HG03135 (cell line): Measurements from ENCODE around the gene PGF.
"Not testable (repeated sequence)": the region's sequence is repeated elsewhere in the genome, so short reads cannot be mapped to it uniquely, and the experiment has no call there.

Experiments
- ATAC-seq: cut with Tn5 transposase; IDR thresholded peaks from one replicate; pipeline ENCODE4 v1.9.1; 2021; ENCODE audit warnings: mild to moderate bottlenecking, moderate library complexity; ENCODE audit not compliant: unreplicated experiment

Gene PGF

DNA sequence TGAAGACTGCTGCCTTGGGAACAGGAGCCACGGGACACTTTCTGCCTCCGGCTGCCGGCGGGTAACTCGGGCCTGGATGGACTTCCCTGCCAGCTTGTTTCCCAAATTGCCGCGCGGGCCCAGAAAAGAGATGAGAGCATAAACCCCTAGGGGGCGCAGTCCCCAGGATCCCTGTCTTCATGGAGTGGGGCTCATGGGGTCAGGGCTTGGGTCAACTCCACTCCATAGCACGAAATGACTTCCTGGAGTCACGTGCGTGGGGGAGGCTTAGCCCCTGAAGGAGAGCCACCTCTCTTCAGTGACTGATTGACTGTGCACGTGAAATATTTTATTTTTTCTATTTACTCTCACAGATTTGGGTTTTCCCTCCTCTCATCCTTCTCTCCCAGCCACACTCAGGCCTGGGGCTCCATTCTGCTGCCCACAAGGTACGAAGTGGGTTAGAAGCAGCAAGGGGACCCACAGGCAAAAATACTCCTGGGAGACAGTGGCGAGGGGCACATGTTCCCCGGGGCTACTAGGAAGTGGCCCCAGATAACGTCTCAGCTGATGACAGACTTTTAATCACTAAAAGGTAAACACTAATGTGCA, 10.0 kb downstream of the PGF start:
- ATAC-seq = no peak

DNA sequence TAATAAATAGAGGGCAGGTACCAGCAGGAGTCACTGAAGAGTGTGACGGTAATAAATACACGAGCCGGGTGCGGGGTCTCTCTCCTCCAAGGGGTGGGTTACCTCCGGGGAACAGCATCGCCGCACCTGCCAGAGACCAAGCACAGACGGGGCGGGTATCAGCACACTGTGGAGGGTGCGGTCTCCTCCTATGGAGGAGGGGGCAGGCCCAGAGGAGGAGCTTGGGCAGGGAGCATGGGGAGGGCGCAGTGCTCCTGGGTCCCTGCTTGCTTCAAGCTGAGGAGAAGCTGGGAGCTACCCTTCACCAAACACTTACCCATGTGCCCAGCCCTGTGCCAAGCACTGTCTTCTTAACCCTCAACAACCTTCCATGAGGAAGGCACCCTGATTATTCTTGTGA, 12.8 kb downstream of the PGF start:
- no peak for ATAC-seq

DNA sequence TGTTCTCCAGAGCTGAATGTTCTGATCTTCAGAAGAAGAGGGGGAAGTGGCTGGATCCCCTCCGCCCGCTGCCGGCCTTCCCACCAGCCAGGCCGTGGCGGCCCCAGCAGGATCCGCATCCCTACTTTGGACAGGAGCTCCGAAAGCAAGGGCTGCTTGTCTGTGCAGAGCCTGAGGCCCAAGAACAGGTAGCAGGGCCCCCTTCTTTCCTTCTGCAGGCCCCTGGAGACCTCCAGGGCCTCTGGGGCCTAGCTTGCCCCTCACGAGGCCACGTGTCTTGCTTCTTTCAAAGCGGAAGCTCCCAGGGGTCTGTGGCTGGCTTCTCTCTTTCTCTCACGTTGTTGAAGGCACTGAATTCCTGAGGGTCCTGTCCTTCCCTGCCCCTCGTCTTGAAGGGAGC, 13.2 kb downstream of the PGF start:
- no peak for ATAC-seq

DNA sequence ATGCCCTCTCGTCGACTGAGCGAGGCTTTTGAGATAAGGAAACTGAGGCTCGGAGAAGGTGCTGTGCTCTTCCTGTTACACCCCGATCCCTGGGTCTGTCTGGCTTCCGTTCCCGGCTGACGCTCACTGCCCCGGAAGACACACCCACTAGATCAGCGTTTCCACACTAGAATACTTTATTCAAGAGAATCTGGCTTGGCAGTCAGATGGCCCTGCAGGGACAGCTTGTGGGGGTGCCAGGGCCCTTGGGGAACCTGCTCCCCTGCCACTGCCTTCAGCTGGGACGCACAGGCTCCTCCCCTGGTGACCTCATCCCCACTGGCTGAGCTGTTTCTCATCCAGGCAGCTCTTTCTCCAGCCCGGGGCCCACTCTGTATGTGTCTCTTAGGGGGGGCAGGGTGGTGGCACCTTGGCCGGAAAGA, 13.7 kb downstream of the PGF start:
- ATAC-seq = peak; percentile 45

DNA sequence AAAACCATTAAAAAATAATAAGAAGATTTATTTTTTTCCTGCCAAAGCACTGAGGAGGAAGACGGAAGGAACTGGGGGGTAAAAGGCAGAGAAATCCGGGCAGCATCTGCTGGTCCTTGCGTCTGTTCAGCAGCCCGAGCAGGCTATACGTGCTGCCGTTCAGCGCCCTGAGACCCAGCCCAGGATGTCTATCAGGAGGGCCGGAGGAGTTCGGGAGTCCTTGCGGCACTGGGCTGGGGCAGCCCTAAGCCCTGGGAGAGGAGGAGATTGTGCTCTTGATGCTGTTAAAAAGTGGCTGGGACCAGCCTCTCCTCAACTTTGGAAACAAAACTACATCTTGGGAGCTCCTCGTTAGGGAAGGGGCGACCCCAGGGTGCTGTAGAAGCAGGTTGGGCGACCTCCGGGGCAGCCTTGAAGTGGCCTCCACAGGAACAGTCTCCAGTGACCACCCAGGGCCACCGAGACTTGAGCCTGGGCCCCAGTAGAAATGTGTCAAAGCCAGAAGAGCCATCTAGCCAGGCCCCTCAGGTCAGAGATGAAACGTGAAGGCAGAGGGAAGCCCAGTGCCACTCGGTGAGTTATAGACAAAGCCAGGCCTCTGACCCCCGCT, 14.3 kb downstream of the PGF start:
- no peak for ATAC-seq

DNA sequence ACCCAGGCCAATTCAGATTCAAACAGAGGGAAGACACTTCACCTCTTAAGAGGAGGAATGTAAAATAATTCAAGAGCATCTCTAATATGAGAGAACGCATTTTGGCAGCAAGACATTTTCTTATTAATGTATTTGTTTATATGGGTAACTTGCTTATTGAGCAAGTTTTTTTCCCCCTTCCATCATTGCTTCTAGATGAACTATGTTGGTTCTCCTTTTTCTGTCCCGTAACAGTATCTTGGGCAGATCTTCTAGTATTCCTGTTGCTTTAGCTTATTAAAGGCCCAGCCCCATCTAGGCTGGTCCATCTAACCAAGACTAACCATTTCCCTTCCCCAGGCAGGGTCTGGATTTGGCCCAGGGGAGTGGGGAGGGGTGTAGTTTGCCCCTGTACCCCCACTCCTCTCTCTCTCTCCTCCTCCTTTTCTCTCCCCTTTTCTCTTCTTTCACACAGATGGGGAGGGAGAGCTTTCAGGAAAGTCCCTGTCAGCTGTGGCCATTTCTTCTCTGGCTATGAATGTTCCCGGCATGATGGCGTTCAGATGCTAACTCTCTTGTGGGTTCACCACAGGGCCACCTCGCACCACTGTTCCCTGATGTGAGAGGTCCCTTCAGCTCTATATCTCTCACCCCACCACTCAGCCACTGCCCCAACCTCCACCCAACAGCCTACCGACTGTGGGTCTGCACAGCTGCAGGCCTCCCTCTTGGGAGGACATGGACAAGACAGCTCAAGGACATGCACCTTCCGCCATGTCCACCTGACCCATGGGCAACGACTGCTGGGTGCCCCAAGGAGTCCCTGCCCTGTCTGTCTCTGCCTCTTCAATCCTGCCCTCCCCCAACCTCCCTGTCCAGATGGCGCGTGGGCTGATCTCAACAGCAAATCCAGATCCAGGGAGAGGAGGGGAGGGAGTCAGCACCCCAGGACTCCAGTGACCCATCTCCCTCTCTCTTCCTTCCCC, 16.6 kb downstream of the PGF start:
- no peak for ATAC-seq

DNA sequence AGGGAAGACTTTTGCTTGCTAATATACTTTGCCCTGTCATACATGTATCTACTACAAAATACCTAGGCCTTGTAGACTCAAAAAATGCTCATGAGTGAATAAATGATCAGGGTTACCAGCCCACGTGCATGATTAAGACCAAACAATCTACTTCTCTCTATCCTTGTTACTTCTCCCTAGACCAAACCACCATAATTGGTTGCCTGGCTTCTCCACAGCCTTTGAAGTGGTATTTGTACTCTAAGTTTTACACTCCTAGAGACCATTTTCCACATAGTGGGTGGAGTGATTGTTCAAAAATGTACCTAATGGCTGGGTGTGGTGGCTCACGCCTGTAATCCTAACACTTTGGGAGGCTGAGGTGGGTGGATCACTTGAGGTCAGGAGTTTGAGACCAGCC, 18.2 kb downstream of the PGF start:
- no peak for ATAC-seq

DNA sequence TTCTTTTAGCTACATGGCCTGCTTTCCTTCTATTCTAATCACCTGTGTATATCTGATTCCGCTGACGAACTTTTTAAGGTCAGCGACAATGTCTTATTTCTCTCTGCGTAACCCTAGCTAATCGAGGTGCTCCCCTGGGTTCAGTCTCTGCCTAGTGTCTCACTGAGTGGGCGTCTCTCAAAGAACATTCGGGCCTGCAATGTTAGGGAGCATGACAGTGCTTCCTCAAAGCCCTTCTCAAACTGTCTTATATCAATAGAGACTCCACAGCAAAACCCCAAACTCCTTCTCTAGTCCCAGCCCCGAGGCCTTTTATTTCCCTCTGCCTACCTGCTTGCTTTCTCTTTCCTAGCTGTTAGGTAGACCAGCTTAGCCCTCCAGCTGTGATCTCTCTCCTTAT, 18.7 kb downstream of the PGF start:
- ATAC-seq = no peak

DNA sequence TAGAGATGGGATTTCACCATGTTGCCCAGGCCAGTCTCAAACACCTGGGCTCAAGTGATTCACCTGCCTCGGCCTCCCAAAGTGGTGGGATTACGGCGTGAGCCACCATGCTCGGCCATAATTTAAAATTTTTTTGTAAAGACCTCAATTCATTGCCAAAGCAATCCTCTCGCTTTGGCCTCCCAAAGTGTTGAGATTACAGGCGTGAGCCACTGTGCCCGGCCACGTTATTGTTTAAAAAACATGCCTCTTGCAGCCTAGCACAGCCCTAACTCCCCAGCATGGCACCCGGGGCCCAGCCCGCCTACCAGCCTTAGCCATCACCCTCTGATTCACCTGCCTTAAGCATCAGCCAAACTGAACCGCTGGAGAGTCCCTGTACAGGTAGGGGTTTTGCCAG, 19.2 kb downstream of the PGF start:
- no peak for ATAC-seq

DNA sequence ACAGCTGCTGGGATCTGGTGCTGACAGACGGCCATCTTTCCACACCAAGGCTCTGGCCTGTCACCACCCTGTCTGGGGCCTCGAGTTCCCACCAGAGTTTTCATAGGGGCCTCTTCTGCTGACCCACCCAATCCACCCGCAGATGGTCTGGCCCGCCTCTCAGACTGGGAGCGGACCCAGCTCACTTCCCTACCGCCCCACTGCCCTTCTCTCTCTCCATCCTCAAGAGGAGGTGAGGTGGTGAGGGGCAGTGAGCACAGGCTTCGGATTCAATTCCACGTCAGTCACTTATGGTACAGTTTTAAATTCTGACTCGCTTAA, 20.1 kb downstream of the PGF start:
- ATAC-seq = no peak

DNA sequence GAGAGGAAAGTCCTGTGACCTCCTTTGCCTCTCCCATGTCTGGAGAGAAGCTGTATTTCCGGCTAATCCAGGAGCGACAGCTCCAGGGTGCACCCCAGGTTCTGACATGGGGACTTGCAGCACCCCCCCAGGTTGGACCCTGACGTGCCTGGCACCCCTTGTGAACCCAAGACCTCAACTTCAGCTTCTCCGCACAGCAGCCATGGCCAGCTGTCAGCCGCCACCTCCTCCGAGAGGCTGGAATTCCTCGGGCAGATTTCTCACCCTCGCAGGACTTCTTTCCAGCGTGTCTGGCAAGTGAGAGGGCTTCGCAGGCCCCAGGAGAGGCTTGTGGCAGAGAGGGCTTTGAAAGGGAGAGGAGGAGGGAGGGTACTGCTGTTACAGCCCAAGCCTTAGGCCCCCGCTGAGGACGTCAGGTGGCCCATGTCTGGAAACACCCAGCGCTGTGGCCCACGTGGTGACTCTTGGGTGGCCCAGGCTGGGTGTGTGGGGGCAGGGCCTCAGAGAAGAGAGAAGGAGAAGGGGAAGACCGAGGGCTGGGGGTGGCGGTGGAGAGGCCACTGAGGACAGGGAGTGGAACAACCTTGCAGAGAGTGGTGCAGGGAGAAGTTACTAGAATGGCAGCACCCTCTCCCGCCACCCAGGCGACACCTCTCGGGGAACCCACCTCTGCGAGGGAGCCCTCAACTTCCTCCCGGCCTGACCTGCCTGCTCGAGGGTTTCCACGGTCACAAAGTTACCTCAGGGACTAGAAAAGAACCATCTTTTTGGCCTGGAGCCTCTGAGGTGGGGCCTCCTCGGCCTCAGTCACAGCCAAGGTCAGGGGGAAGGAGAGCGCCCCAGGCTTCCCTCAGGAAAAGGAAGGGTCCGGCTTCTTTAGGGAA, 20.7 kb downstream of the PGF start:
- ATAC-seq = no peak

DNA sequence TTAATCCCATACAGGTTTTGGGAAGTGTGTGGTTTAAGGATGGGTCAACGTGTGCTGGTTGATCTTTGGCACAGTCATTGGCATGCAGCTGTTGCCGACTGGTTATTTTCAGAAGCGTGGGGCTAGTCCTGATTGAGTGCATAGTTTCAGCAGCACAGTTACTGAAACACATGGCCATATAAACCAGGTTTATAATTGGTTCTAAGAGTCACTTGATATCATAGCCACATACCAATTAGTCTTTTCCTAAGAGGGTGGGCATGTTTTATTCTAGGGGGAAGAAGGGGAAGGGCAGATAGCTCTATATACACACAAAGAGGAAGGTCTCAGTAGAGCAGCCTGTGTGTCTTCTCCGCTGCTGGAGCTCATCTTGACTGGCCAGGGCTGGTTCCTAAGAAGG, 21.4 kb downstream of the PGF start:
- no peak for ATAC-seq

DNA sequence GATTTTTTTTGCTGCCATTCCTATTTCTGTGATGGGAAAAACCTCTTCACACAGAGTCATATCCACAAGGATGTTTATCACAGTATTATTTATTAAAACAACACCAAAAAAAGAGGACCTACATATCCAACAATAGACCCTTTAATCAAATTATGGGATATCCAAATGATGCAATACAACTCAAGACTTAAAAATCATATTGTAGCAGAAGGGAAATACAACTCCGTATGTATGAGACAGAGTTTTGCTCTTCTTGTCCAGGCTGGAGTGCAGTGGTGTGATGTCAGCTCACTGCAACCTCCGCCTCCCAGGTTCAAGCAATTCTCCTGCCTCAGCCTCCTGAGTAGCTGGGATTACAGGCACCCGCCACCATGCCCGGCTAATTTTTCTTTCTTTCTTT, 22.5 kb downstream of the PGF start:
- ATAC-seq = not testable (repeated sequence)

DNA sequence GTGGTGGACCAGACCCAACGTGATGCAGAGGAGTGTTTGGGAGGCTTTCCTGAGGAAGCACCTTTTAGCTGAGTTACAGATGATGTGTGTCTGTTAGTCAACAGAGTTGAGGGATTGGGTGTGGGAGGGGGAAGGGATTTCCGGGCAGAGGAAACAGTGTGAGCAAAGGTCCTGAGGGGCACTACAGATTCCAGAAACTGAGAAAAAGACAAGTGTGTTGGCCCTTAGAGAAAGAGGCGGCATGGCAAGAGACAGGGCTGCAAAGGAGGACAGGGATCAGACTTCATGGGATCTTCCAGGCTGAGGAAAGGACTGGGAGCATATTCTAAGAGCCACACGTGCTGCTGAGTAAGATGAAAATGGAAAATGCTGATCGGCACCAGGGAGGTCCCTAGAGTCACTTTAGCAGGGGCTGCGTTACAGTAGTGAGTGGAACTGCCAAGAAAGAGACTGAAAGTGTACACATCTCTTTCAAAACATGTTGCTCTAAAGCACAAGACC, 22.9 kb downstream of the PGF start:
- no peak for ATAC-seq

DNA sequence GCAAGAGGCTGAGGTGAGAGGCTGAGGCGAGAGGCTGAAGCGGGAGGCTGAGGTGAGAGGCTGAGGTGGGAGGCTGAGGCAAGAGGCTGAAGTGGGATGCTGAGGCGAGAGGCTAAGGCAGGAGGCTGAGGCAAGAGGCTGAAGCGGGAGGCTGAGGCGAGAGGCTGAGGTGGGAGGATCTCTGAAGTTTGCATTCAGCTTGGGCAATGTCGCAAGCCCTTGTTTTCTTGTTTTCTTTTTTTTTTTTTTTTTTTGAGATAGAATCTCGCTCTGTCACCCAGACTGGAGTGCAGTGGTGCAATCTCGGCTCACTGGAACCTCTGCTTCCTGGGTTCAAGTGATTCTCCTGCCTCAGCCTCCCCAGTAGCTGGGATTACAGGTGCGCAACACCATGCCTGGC, 23.7 kb downstream of the PGF start:
- not testable (repeated sequence) for ATAC-seq

DNA sequence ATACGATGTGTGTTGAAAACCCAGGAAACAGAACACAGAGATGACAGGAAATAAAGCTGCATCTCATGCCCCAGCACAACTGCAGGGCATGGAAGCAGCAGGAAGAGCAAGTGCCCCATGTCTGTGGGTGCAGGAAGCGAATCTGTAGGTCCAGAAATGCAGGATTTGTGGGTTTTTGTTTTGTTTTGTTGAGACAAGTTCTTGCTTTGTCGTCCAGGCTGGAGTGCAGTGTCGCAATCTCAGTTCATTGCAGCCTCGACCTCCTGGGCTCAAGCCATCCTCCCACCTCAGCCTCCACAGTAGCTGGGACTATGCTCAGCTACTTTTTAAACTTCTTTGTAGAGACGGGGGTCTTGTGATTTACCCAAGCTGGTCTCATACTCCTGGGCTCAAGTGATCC, 26.2 kb downstream of the PGF start:
- ATAC-seq = no peak

DNA sequence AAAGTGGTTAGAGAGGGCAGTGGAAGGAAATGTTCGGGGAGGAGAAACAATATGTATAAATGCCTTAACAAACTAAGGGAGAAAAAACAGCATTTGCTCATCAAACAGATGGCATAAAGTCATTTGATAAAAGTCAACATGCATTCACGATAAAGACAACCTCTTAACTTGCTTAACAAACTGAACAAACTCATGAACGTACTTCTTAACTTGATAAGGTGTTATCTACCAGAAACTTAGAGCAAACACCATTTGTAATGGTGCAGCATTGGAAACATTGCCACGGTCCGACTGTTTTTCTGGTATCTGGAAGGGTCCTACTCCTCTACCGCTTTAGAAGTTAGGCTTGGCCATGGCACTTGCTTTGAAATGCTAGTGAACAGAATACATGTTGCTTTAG, 28.2 kb downstream of the PGF start:
- ATAC-seq = no peak

DNA sequence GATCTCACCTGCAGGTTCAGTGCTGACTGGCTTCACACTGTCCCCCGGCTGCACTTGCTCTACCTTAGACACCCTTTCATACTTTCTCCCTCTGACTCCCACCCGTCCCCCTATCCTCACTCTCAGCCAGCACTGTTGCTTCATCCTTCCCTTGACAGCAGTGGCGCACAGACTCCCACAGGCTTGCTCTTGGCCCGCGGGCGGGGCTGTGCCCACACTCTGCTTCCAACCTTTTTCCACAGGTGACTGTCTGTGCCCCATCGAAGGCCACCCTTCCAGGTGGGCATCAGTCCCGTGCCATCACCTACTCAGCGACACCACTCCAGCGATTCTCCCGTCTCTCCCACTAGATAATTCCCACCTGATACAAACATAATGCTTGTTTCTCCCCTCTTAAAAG, 31.3 kb downstream of the PGF start:
- ATAC-seq = no peak

DNA sequence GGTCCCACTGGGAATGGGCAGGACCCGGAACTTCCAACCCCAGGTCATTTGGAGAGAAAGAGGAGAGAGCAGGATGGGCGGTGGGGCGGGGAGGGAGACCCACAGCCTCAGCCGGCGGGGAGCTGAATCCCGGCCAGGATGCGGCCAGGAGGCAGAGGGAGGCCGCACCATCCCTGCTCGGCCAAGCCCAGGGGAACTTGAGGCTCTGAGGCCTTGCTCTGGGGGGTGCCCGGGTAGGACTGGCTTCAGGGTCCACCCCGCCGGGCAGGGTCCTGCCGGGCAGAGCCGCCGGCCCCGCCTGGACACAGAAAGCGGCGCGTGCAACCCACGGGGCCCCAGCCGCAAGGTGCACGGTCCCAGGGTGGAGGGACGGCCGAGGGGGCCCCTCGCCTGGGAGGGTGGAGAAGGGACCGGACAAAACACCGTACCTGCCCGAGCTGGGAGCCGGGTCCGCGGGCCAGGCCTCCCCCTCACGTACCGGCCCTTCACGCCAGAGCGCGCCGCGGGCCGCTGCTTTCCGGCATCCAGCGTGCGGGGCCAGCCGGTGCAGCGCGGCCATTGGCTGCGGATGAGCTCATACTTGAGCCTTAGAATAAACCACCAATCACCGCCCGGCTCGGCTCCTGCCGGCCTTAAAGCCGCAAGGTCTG, 32.5 kb downstream of the PGF start, which contains the start of gene RPS6KL1:
Gene RPS6KL1, minus strand, starts transcription at position 509 of the 650 bp plus-strand sequence. CDS start 1,719 bp downstream, outside the sequence.
- peak; percentile 94 for ATAC-seq

DNA sequence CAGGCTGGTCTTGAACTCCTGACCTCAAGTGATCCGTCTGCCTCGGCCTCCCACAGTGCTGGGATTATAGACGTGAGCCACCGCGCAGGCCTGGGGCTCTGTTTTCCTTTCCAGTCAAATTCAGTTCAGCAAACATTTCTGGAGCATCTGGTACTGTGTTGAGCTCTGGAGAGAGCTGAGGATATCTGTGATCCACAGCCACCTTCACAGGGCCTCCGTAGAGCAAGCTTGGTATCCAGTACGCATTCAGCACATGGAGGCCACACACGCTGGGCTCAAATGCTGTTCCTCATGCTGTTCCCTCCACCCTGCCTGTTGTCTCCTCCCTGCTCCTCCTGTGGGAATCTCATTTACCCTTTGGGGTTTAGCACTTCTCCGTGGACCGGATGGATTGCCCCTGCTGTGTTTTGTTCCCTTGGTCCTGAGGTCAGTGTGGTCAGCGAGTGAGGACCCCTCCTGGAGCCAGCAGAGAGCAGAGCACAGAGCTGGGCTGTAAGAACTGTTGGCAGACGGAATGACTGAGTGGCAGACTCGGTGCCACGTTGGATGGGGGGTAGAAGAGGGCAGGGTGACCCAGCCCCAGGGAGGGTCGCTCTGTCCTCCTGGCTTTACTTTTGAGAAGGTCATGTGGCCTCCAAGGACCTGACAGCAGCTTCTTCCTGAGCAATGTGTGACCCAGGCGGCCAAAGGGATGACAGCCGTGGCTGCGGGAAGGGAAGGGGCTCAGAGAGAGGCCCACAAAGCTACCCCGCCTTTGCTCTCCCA, 33.2 kb downstream of the PGF start:
- no peak for ATAC-seq
